Ovary (tissue), 3 donors: ENCODE data around the gene ATP2B2.

ENCODE experiments used
- POLR2A ChIP-seq: fragments of 450-650 bp; IDR thresholded peaks from one replicate; pipeline ENCODE4 v1.6.1; 2017; ENCODE audit warnings: antibody characterized with exemption, mild to moderate bottlenecking, moderate library complexity
- TF ChIP-seq, protein P1 (sequence below), 3 donors: fragments of 450-650 bp in 2 of 3; fragments of 200-600 bp in 1 of 3; IDR thresholded peaks; one replicate each; pipeline versions ENCODE4 v1.5.1 to v1.8.0; 2016 to 2022; ENCODE audit warnings: antibody characterized with exemption in 3 of 3, mild to moderate bottlenecking in 1 of 3
- donor health status: DM: no; HTN: no; CAD: no.

- TF ChIP-seq, protein P1, sequence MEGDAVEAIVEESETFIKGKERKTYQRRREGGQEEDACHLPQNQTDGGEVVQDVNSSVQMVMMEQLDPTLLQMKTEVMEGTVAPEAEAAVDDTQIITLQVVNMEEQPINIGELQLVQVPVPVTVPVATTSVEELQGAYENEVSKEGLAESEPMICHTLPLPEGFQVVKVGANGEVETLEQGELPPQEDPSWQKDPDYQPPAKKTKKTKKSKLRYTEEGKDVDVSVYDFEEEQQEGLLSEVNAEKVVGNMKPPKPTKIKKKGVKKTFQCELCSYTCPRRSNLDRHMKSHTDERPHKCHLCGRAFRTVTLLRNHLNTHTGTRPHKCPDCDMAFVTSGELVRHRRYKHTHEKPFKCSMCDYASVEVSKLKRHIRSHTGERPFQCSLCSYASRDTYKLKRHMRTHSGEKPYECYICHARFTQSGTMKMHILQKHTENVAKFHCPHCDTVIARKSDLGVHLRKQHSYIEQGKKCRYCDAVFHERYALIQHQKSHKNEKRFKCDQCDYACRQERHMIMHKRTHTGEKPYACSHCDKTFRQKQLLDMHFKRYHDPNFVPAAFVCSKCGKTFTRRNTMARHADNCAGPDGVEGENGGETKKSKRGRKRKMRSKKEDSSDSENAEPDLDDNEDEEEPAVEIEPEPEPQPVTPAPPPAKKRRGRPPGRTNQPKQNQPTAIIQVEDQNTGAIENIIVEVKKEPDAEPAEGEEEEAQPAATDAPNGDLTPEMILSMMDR (IDR thresholded peaks at IDR 0.05): no peak
- no peak for TF ChIP-seq POLR2A
Measured at GRCh38 chr3:10290481-10291176, 214.8 kb downstream of the ATP2B2 start.
